Measurements from ENCODE around the gene B4GALNT4.

The B4GALNT4 gene

DNA sequence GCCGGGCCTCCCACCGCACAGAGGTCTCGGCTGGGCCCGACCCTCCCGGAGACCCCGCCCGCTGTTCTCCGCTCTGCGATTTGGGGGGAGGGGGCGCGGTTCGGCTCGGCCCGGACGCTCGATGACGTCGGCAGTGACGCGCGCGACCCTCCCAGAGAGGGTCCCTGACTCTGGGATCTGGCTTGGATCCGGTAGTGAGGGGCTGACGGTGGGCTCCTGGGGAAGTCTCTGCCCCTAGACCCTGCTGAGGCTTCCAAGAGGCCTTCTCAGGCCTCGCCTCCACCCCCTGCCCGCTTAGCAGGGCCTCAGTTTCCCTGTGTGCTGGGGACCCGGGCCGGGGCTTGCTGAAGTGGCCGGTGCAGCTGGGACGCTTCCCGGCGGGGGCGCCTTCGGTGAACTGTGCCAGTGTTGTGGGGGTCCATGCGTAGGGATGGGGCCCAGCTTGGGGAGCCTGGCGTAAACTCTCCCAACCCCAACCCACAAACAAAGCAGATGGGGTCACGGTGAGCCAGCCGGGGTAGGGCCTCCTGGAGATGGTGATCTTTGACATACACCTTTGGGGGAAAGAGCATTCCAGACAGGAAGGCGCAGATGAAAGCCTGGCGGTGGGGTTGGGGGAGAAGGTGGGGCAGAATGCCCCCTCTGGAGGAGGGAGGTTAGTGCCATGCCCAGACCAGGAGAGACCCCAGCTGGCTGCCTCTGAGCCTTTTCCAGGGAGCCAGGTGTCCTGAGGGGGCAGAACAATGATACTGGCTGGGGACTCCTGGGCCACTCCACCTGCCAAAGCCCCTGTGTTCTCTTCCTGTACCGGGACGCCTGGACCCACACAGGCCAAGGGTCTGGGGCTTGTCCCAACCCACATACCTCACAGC, 1.0 kb downstream of the B4GALNT4 start:
- Histone ChIP-seq H3K4me3 (ENCODE audit: low read depth, low read length) (no peak overlapping the region), H3K9me3 (no peaks in the 10 kb centered on the region), H3K36me3 (no peaks in the 10 kb centered on the region), H3K27me3 (peaks cover 11% of the 10 kb centered on the region), H3K4me1 (no peaks in the 10 kb centered on the region)
- TF ChIP-seq, protein P1, sequence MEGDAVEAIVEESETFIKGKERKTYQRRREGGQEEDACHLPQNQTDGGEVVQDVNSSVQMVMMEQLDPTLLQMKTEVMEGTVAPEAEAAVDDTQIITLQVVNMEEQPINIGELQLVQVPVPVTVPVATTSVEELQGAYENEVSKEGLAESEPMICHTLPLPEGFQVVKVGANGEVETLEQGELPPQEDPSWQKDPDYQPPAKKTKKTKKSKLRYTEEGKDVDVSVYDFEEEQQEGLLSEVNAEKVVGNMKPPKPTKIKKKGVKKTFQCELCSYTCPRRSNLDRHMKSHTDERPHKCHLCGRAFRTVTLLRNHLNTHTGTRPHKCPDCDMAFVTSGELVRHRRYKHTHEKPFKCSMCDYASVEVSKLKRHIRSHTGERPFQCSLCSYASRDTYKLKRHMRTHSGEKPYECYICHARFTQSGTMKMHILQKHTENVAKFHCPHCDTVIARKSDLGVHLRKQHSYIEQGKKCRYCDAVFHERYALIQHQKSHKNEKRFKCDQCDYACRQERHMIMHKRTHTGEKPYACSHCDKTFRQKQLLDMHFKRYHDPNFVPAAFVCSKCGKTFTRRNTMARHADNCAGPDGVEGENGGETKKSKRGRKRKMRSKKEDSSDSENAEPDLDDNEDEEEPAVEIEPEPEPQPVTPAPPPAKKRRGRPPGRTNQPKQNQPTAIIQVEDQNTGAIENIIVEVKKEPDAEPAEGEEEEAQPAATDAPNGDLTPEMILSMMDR (IDR thresholded peaks at IDR 0.05; ENCODE audit: low read depth, low read length) = no peak
- no peak for DNase-seq

DNA sequence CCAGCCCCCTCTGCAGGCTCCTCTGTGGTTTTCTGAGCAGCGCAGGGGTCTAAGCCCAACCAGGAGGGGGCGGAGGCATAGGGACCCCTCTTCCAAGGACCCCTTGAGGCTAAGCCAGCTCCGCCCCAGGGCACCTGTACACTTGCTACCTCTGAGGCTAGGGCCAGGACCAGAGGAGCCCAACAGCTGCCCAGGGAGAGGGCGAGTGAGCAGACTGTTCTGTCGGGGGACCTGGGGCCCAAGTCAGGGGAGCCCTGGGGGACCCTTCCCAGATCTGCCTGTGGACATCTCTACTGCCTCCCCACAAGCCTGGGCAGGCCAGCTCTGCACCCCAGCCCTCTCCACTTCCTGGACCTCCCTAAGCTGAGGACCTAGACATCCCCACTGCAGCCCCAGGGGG, 1.8 kb downstream of the B4GALNT4 start:
- no peaks in the 10 kb centered on the region for H3K4me1 ChIP-seq

DNA sequence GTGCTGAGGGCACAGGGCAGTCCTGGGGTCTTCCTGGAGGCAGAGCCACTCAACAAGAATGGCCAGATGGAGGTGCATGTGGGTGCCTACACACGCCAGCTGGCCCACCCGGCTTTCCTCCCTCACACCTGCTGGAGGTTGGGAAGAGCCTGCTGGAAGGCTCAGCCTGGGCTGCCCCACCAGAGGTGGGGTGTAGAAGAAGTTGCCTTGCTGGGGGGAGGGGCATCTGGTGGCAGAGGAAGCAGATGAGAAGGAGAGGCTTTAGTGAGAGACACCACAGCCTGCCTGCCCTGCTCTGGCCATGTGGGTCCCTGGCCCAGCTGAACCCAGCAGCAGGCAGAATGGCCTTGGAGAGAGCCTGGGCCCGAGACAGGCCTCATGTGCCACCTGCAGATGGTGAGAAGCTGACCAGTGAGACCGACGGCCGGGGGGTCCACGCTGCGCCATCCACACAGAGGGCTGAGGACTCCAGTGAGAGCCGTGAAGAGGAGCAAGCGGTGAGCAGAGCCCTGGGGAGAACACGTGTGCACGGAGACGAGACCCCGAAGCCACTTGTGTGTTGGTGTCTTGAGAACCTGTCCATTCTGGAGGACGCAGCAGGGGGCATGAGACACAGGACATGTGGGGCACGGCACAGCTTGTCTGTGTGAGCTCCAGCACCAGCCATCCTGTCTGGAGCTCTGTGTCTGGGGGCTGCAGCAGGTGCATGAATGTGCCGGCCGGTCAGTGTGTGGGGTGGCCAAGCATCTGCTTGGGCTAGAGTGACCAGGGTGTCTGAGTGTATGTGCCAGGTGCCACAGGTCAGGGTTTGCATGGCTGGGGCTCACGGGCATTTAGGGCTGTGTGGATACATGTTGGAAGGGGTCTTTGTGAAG, 2.7 kb downstream of the B4GALNT4 start:
- no peaks in the 10 kb centered on the region for H3K36me3 ChIP-seq
- H3K4me3 ChIP-seq (ENCODE audit: low read depth, low read length) = no peak overlapping the region
- no peaks in the 10 kb centered on the region for H3K9me3 ChIP-seq
- TF ChIP-seq, protein P1 (IDR thresholded peaks at IDR 0.05; ENCODE audit: low read depth, low read length) = no peak
- no peak for DNase-seq
- peaks cover 11% of the 10 kb centered on the region for H3K27me3 ChIP-seq
- no peaks in the 10 kb centered on the region for H3K4me1 ChIP-seq

More for the DNA sequence above, 1.8 kb downstream of the B4GALNT4 start:
- no peak for DNase-seq
- Histone ChIP-seq H3K4me3 (ENCODE audit: low read depth, low read length) (no peak overlapping the region), H3K9me3 (no peaks in the 10 kb centered on the region), H3K36me3 (no peaks in the 10 kb centered on the region), H3K27me3 (peaks cover 11% of the 10 kb centered on the region)
- TF ChIP-seq, protein P1 (IDR thresholded peaks at IDR 0.05; ENCODE audit: low read depth, low read length) = no peak

GRCh38 chr11:372809-373715, 3.8 kb downstream of the B4GALNT4 start:
- H3K9me3 ChIP-seq = no peaks in the 10 kb centered on the region
- no peaks in the 10 kb centered on the region for H3K36me3 ChIP-seq
- no peak for DNase-seq
- no peaks in the 10 kb centered on the region for H3K4me1 ChIP-seq
- TF ChIP-seq, protein P1 (IDR thresholded peaks at IDR 0.05; ENCODE audit: low read depth, low read length) = no peak
- H3K27me3 ChIP-seq = peaks cover 11% of the 10 kb centered on the region
- no peak overlapping the region for H3K4me3 ChIP-seq (ENCODE audit: low read depth, low read length)

DNA sequence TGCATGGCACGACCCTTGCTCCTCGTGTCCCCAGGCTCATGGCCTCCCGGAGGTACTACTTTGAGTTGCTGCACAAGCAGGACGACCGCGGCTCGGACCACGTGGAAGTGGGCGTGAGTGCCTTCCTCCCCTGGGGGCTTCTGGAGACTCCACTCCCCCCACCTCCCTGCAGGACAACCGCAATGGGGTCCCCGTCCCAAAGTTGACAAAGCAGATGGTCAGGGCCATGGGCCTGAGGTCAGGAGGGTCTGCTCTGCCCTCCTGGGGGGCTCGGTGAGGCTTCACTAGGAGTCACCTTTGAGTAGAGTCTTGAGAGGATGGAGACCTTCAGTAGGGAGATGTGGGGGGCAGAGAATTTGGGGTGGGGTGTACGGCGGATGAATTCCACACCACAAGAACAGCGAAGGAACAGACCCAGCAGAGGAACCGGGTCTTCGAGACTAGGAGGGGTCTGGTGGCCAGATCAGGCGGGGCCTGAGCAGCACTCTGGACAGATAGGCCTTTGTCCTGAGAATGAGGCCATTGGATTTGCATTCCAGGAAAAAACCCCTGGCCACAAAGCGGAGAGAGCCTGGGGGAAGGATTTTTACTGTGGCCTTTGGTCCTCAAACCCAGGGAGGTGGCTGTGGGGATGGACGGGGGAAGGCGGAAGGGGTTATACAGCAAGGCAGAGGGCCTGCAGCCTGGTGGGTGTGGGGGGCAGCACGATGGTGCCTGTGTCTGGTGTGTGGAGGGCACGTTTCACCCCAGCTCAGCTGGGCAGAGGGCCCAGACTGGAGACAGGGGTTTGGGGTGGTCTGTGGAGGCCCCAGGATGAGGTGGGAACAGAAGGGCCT, 4.6 kb downstream of the B4GALNT4 start:
- H3K36me3 ChIP-seq = no peaks in the 10 kb centered on the region
- no peaks in the 10 kb centered on the region for H3K9me3 ChIP-seq
- no peaks in the 10 kb centered on the region for H3K4me1 ChIP-seq
- TF ChIP-seq, protein P1 (IDR thresholded peaks at IDR 0.05; ENCODE audit: low read depth, low read length) = no peak
- H3K4me3 ChIP-seq (ENCODE audit: low read depth, low read length) = no peak overlapping the region
- DNase-seq = no peak
- peaks cover 4% of the 10 kb centered on the region for H3K27me3 ChIP-seq

All from BE2C (cell line).